Ishikawa (cell line): ENCODE measurements around the gene CAMTA1.

ENCODE experiments used
- CEBPB ChIP-seq: IDR thresholded peaks from 2 replicates; pipeline ENCODE4 v1.6.1; 2012
- CREB1 ChIP-seq: IDR thresholded peaks from 2 replicates; pipeline ENCODE4 v1.6.1; 2012; ENCODE audit warnings: low read depth
- EGR1 ChIP-seq: IDR thresholded peaks from 2 replicates; pipeline ENCODE4 v1.6.1; 2012
- EP300 ChIP-seq: IDR thresholded peaks from 2 replicates; pipeline ENCODE4 v1.6.1; 2012; ENCODE audit warnings: borderline replicate concordance
- FOXM1 ChIP-seq: IDR thresholded peaks from 2 replicates; pipeline ENCODE4 v1.6.1; 2012; ENCODE audit warnings: low read depth, borderline replicate concordance
- NFIC ChIP-seq: IDR thresholded peaks from 2 replicates; pipeline ENCODE4 v1.6.1; 2012
- RAD21 ChIP-seq: IDR thresholded peaks from 2 replicates; pipeline ENCODE4 v1.6.1; 2012; ENCODE audit warnings: low read depth
- TAF1 ChIP-seq: IDR thresholded peaks from 2 replicates; pipeline ENCODE4 v1.6.1; 2012; ENCODE audit warnings: low read depth, mild to moderate bottlenecking
- TCF12 ChIP-seq: IDR thresholded peaks from 2 replicates; pipeline ENCODE4 v1.6.1; 2012; ENCODE audit warnings: low read depth
- TEAD4 ChIP-seq: IDR thresholded peaks from 2 replicates; pipeline ENCODE4 v1.6.1; 2012
- YY1 ChIP-seq: IDR thresholded peaks from 2 replicates; pipeline ENCODE4 v1.6.1; 2012; ENCODE audit warnings: low read depth
- ZBTB7A ChIP-seq: IDR thresholded peaks from 2 replicates; pipeline ENCODE4 v1.6.1; 2012; ENCODE audit warnings: low read depth
- TF ChIP-seq, protein P1 (sequence below): IDR thresholded peaks from 2 replicates; pipeline ENCODE4 v1.6.1; 2012
- TF ChIP-seq, protein P2 (sequence below): IDR thresholded peaks from 2 replicates; pipeline ENCODE4 v1.6.1; 2012; ENCODE audit warnings: low read depth, mild to moderate bottlenecking
- TF ChIP-seq, protein P3 (sequence below): IDR thresholded peaks from 2 replicates; pipeline ENCODE4 v1.6.1; 2012

Gene CAMTA1

DNA sequence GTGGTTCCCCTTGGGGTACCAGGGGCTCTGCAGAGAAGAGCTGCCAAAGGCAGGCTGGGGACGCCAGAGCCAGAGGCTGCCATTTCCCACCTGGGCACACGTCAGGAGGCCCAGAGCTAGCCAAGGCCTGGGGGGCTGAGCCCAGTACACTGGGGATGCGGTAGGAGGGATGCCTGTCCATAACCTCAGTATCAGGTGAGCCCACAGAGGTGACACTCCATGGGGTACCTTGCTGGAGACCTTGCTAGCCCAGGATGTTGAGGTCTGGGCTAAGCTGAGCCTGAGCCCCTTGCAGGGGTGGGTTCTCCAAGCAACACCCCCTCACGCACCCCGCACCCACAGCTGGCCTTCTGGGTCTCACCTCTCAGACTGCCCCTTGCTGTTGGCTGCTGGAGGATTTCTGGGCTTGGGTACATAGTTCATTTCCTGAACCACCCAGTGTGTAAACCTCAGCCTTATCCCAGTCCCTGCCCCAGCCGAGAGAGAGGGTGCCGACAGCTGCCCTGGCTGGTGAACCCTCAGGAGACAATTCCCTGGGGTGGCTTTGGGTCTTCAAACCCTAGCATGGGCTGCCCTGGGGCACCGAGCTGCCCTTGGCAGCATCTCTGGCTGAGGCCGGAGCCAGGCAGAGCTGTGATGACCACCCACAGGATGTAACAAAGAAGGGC, 893.4 kb downstream of the CAMTA1 start:
- TF ChIP-seq ZBTB7A (no peak), EP300 (no peak), EGR1 (no peak), CEBPB (no peak), YY1 (no peak)

DNA sequence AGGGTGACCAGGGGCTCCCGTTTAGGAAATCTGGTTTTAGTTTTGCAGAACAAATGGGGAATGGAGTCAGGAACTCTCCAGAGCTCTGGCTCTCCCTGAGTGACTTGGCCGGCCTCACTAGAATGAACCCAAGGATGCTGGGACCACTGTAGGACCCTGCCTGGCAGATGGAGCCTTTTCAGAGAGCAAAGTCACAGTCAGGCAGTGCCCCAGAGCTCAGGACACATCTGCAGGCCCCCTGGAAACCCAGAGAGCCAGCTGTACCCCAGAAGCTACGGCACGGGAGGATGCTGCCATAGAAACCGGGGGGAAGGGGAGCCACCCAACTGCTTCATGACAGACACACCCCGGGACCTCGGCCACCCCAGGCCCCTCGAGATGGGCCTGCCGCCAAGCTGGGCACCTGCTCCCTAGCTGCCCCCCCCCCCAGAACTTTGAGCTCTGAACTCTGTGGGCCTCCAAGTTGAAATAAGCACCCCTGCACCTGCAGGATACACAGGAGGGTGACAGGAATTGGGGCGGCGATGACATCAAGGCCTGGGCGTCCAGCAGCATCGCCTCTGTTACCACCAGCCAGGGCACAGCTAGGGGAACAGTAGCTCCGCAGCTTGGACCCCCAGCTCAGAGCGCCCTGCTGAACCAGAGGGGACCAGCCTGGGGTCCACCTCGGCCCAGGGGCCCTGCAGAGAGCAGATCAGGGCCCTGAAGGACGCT, 894.1 kb downstream of the CAMTA1 start:
- no peak for TF ChIP-seq EP300
- no peak for TF ChIP-seq NFIC
- no peak for TF ChIP-seq TCF12
- TF ChIP-seq TEAD4 = no peak
- TF ChIP-seq TAF1 = no peak
- no peak for TF ChIP-seq ZBTB7A

DNA sequence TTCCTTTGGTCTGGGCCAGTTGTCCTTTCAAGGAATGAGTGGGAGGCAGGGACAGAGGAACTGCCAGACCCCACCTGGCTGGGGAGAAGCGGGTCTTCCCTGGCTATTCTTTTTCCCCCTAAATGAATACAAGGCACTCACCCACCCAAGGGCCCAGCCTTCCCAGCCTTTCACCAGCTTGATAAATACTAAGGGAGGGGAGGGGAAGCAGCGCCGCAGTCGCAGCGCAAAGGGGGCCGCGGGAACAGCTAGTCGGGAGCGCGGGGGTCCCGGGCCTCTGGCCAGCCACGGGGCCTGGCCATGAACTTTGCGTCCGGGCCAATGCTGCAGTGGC, 894.6 kb downstream of the CAMTA1 start:
- TF ChIP-seq RAD21 (no peak), EGR1 (no peak), TAF1 (no peak), TCF12 (no peak), CREB1 (no peak), YY1 (no peak), TEAD4 (no peak)

DNA sequence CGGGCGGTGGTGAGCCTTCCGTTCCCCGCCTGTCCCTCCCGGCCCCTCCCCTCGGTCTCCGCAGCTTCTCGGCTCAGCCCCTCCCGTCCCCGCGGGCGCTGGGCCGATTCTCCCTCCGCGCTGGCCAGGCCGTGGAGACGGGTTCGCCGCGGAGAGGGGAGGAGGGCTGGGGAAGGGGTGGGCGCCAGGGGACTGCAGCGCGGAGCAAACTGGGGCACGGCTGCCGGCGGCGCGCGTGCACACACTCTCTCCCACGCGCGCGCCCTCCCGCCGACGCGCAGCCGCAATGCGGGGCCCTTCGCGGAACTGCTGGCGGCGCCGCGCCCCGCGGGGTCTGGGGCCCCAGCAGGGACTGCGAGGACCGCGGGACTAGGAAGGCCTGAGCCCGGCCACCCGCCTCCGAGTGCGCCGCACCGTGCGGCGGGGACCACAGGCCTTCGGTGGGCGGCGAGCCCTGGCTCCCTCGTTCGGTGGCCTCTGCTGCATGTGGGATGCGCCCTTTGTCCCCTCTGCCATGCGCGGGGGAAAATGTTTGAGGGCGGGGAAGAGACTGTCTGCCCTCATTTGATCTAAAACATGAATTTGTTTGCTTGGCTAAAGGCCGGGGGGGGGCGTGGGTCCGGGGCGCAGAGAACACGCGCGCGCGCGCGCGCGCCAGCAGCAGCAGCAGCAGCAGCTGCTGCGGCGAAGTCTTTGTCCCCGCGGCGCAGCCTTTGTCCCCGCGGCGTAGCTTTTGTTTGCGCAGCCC, 895.1 kb downstream of the CAMTA1 start:
- TF ChIP-seq YY1 (no peak), ZBTB7A (peak; percentile 7; the same call in 1 of the 2 replicates), NFIC (no peak)
- TF ChIP-seq, protein P1, sequence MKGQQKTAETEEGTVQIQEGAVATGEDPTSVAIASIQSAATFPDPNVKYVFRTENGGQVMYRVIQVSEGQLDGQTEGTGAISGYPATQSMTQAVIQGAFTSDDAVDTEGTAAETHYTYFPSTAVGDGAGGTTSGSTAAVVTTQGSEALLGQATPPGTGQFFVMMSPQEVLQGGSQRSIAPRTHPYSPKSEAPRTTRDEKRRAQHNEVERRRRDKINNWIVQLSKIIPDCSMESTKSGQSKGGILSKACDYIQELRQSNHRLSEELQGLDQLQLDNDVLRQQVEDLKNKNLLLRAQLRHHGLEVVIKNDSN = no peak

DNA sequence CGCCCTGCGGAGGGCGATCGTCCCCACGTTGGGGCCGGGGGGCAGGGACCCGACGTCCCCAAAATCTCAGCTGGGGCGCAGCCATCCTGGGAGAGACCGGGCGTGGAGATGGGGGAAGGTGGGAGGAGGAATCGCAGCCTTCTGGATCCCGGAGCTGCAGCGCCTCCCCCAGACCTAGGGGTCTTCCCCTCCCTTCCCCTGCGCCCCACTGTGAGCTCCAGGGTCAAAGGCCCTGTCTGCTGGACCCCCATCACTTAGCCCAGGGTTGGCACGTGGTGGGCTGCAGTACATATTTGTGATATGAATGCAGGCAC, 895.7 kb downstream of the CAMTA1 start:
- TF ChIP-seq EP300 = no peak
- TF ChIP-seq ZBTB7A = no peak
- no peak for TF ChIP-seq NFIC
- no peak for TF ChIP-seq TCF12
- TF ChIP-seq EGR1 = no peak
- TF ChIP-seq, protein P2, sequence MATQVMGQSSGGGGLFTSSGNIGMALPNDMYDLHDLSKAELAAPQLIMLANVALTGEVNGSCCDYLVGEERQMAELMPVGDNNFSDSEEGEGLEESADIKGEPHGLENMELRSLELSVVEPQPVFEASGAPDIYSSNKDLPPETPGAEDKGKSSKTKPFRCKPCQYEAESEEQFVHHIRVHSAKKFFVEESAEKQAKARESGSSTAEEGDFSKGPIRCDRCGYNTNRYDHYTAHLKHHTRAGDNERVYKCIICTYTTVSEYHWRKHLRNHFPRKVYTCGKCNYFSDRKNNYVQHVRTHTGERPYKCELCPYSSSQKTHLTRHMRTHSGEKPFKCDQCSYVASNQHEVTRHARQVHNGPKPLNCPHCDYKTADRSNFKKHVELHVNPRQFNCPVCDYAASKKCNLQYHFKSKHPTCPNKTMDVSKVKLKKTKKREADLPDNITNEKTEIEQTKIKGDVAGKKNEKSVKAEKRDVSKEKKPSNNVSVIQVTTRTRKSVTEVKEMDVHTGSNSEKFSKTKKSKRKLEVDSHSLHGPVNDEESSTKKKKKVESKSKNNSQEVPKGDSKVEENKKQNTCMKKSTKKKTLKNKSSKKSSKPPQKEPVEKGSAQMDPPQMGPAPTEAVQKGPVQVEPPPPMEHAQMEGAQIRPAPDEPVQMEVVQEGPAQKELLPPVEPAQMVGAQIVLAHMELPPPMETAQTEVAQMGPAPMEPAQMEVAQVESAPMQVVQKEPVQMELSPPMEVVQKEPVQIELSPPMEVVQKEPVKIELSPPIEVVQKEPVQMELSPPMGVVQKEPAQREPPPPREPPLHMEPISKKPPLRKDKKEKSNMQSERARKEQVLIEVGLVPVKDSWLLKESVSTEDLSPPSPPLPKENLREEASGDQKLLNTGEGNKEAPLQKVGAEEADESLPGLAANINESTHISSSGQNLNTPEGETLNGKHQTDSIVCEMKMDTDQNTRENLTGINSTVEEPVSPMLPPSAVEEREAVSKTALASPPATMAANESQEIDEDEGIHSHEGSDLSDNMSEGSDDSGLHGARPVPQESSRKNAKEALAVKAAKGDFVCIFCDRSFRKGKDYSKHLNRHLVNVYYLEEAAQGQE = no peak
- TF ChIP-seq TAF1 = no peak
- TF ChIP-seq YY1 = no peak
- no peak for TF ChIP-seq FOXM1
- TF ChIP-seq TEAD4 = no peak
- no peak for TF ChIP-seq RAD21
- TF ChIP-seq, protein P3, sequence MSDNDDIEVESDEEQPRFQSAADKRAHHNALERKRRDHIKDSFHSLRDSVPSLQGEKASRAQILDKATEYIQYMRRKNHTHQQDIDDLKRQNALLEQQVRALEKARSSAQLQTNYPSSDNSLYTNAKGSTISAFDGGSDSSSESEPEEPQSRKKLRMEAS = no peak
- TF ChIP-seq, protein P1 = no peak
- no peak for TF ChIP-seq CREB1

DNA sequence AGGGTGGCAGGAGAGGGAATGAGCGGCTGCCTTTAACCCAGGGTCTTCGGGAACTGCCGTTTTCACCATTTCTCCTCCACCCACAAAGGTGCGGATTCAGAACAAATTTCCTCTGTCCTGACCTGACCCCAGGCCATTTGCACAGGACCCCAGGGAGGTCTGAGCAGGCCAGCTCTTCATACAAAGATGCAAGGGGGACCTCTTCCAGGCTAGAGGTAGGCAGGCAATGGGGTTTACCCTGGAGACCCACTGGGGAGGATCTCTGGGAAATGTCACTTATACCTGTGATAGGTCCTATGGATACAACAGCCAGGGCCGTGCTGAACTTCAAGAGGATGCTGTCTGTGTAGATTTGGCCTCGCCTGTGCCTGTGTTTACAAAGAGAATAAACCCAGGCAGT, 896.1 kb downstream of the CAMTA1 start:
- TF ChIP-seq YY1 (no peak), NFIC (no peak), FOXM1 (no peak), TAF1 (no peak), EP300 (no peak), CEBPB (no peak), TEAD4 (no peak), CREB1 (no peak), RAD21 (no peak), ZBTB7A (no peak), EGR1 (no peak), TCF12 (no peak)
- TF ChIP-seq, protein P3 = no peak
- TF ChIP-seq, protein P1 = no peak
- TF ChIP-seq, protein P2 = no peak
